Transverse colon (tissue), 3 donors: ENCODE measurements around the gene DDI1.

Experiments
- POLR2A ChIP-seq: fragments of 450-650 bp; IDR thresholded peaks from one replicate; pipeline ENCODE4 v1.6.1; 2016; ENCODE audit warnings: antibody characterized with exemption, mild to moderate bottlenecking, moderate library complexity
- POLR2AphosphoS5 ChIP-seq, 3 donors: sonication (generic); formaldehyde crosslinking; IDR thresholded peaks; one replicate each; pipeline ENCODE4 v1.6.1; 2016; ENCODE audit warnings: antibody characterized with exemption in 3 of 3

DNA sequence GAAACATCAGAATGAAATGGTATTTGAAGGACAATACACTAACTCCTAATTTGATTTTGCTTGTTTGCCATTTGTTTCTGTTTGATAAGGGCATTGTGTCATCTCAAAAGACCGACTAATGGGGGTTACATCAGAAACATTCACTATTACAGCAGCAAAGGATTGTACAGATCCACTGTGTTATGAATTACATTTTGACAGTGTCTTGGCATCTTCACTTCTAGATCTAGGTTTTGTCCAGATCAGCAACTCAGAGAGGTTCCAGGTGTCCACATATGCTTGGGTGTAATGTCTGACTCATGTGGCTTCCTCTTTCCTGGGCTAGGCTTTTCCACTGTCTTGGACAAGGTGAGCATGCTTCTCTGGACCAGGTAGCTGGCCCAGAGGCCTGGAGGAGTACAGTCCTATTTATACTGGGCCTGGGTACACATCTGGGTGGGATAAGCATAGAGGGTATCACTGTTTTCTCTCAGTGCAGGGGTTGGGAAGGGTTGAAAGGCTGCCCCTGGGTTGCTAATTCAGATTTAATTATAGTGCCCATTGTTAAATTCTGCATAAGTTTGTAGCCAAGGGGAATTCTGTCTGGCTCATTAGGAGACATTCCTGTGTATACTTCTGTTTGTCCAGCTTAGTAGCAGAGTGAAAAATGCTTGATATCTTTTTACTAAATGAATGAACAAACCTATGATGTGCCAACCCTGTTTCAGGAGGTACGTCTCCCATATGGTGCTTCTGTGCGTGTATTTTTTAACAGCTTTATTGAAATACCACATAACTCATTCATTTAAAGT is 23.8 kb downstream of the DDI1 start:
- TF ChIP-seq POLR2AphosphoS5 (IDR thresholded peaks at IDR 0.05) (no peak), POLR2A (no peak)
